Calu3 (cell line): ENCODE data around the gene LDAH. TPM values are rescaled to one million over a fixed set of nuclear protein-coding genes. Genes with fewer than 3 reads are reported as not detected.
"Not testable (repeated sequence)": the region's sequence is repeated elsewhere in the genome, so short reads cannot be mapped to it uniquely, and the experiment has no call there.

Experiments used
- BruUV-seq: library from RNA; stranded (reverse); fragments of 400-500 nt; replicated peaks from 2 replicates; lab custom pipeline; 2021; lab: Mats Ljungman, UMichigan
- CTCF ChIA-PET: fragments of 300-600 bp; sonication (Branson Sonifier 250); formaldehyde crosslinking; loops from one replicate; lab custom pipeline; 2022; ENCODE audit warnings: antibody characterized with exemption; lab: Charles Lee
- DNase-seq: peaks from one replicate; pipeline ENCODE4 v3.0.0; 2022
- H3K27ac Mint-ChIP-seq: one replicate; pipeline ENCODE4 v1.8.0; 2022; ENCODE audit warnings: mixed read lengths; ENCODE audit not compliant: unreplicated experiment
- H3K27me3 Mint-ChIP-seq: one replicate; pipeline ENCODE4 v1.8.0; 2022; ENCODE audit warnings: mixed read lengths; ENCODE audit not compliant: unreplicated experiment
- H3K36me3 Mint-ChIP-seq: one replicate; pipeline ENCODE4 v1.8.0; 2022; ENCODE audit warnings: mild to moderate bottlenecking, moderate library complexity, mixed read lengths; ENCODE audit not compliant: insufficient read depth, unreplicated experiment
- H3K4me1 Mint-ChIP-seq: one replicate; pipeline ENCODE4 v1.8.0; 2022; ENCODE audit warnings: mild to moderate bottlenecking, low read depth, mixed read lengths; ENCODE audit not compliant: unreplicated experiment
- H3K4me3 Mint-ChIP-seq: one replicate; pipeline ENCODE4 v1.8.0; 2022; ENCODE audit warnings: mild to moderate bottlenecking, low read depth, moderate library complexity, mixed read lengths; ENCODE audit not compliant: unreplicated experiment
- H3K9me3 Mint-ChIP-seq: one replicate; pipeline ENCODE4 v1.8.0; 2022; ENCODE audit warnings: low read depth, mixed read lengths; ENCODE audit not compliant: unreplicated experiment
- CTCF ChIP-seq: fragments of 200-600 bp; IDR thresholded peaks from one replicate; pipeline ENCODE4 v1.8.0; 2022; ENCODE audit warnings: antibody characterized with exemption; ENCODE audit not compliant: unreplicated experiment
- intact Hi-C: fragments of 100-400 bp; cut with micrococcal nuclease; formaldehyde crosslinking; loops from one replicate; pipeline ENCODE4 v1.10.0; 2022; ENCODE audit not compliant: unreplicated experiment
- total RNA-seq: library from RNA; stranded (reverse); gene quantifications from 2 replicates; pipeline ENCODE4 v1.2.3, GENCODE V29; 2022

Gene LDAH
- total RNA-seq, 1 experiment from 2014 or later = 18.1 TPM

- DNase-seq = no peak
- CTCF ChIA-PET = no interaction called here
- no peak for TF ChIP-seq CTCF
- Mint-ChIP-seq H3K27ac (no peak overlapping the region), H3K4me3 (no peak overlapping the region), H3K36me3 (no peaks in the 10 kb centered on the region), H3K27me3 (no peaks in the 10 kb centered on the region), H3K4me1 (peaks cover 12% of the 10 kb centered on the region), H3K9me3 (no peaks in the 10 kb centered on the region)
- no TSS peak for BruUV-seq
- intact Hi-C loops = no loop called here
These were observed 98.3 kb downstream of the LDAH start for GRCh38 chr2:20724500-20725053.

- no peak overlapping the region for H3K27ac Mint-ChIP-seq
- intact Hi-C loops = loop anchor here (2.0 kb wide), 1 partner anchor 239 kb away; no protein-coding TSS in a partner anchor
- CTCF ChIA-PET = no interaction called here
- no peaks in the 10 kb centered on the region for H3K36me3 Mint-ChIP-seq
- BruUV-seq = no TSS peak
- H3K4me1 Mint-ChIP-seq = peaks cover 6% of the 10 kb centered on the region
- no peak for TF ChIP-seq CTCF
- no peak for DNase-seq
- no peak overlapping the region for H3K4me3 Mint-ChIP-seq
- H3K27me3 Mint-ChIP-seq = no peaks in the 10 kb centered on the region
- no peaks in the 10 kb centered on the region for H3K9me3 Mint-ChIP-seq
These were observed 99.4 kb downstream of the LDAH start for GRCh38 chr2:20723543-20723942.

- Mint-ChIP-seq H3K9me3 (no peaks in the 10 kb centered on the region), H3K27me3 (no peaks in the 10 kb centered on the region), H3K27ac (no peak overlapping the region), H3K4me1 (no peaks in the 10 kb centered on the region), H3K4me3 (no peak overlapping the region), H3K36me3 (no peaks in the 10 kb centered on the region)
- intact Hi-C loops = loop anchor here (2.0 kb wide), 1 partner anchor 240 kb away; no protein-coding TSS in a partner anchor
- no peak for DNase-seq
- no peak for TF ChIP-seq CTCF
- BruUV-seq = no TSS peak
- CTCF ChIA-PET = interaction anchor here (0.7 kb wide), 1 partner anchor 726 kb away, joined by 3 read pairs; no protein-coding TSS in a partner anchor
These were observed 100.2 kb downstream of the LDAH start for GRCh38 chr2:20722592-20723240.

GRCh38 chr2:20717641-20718040 lies 105.3 kb downstream of the LDAH start:
- H3K9me3 Mint-ChIP-seq = no peaks in the 10 kb centered on the region
- BruUV-seq = no TSS peak
- no peaks in the 10 kb centered on the region for H3K4me1 Mint-ChIP-seq
- CTCF ChIA-PET = interaction anchor here (0.6 kb wide), 1 partner anchor 27 kb away, joined by 4 read pairs; no protein-coding TSS in a partner anchor
- H3K4me3 Mint-ChIP-seq = no peak overlapping the region
- no peak for DNase-seq
- no peak for TF ChIP-seq CTCF
- intact Hi-C loops = no loop called here
- no peaks in the 10 kb centered on the region for H3K36me3 Mint-ChIP-seq
- no peak overlapping the region for H3K27ac Mint-ChIP-seq
- no peaks in the 10 kb centered on the region for H3K27me3 Mint-ChIP-seq

- H3K27ac Mint-ChIP-seq, BruUV-seq, H3K4me1 Mint-ChIP-seq, H3K9me3 Mint-ChIP-seq, CTCF ChIA-PET, DNase-seq, intact Hi-C loops, H3K36me3 Mint-ChIP-seq, H3K27me3 Mint-ChIP-seq, H3K4me3 Mint-ChIP-seq: not testable (repeated sequence)
These were observed 106.7 kb downstream of the LDAH start for GRCh38 chr2:20716164-20716563.

GRCh38 chr2:20714412-20714811 lies 108.5 kb downstream of the LDAH start:
- H3K4me1 Mint-ChIP-seq, DNase-seq, intact Hi-C loops, BruUV-seq, CTCF ChIA-PET, H3K27ac Mint-ChIP-seq, H3K27me3 Mint-ChIP-seq, H3K9me3 Mint-ChIP-seq, H3K4me3 Mint-ChIP-seq, H3K36me3 Mint-ChIP-seq: not testable (repeated sequence)

- BruUV-seq, H3K4me3 Mint-ChIP-seq, CTCF ChIA-PET, H3K9me3 Mint-ChIP-seq, intact Hi-C loops, DNase-seq, H3K27me3 Mint-ChIP-seq, H3K4me1 Mint-ChIP-seq, H3K27ac Mint-ChIP-seq, H3K36me3 Mint-ChIP-seq: not testable (repeated sequence)
These were observed 109.3 kb downstream of the LDAH start for GRCh38 chr2:20713585-20713984.
